Fibroblast of pulmonary artery (primary cell): ENCODE data around the gene OLFML2A.
A peak's percentile ranks its signal among the peaks of the same experiment; 100 is the strongest.

Experiments
- DNase-seq: peaks from one replicate; pipeline ENCODE4 v3.0.0-alpha.2; 2010; ENCODE audit warnings: low read depth
- H3K4me3 ChIP-seq: replicated peaks from 2 replicates; pipeline ENCODE4 v1.5.1; 2011; ENCODE audit warnings: low read depth, mild to moderate bottlenecking, control low read depth, low read length, moderate library complexity
- TF ChIP-seq, protein P1 (sequence below): IDR thresholded peaks from 2 replicates; pipeline ENCODE4 v1.5.1; 2011; ENCODE audit warnings: mild to moderate bottlenecking, control low read depth, low read length, inconsistent platforms; ENCODE audit errors: missing control alignments

Gene OLFML2A

DNA sequence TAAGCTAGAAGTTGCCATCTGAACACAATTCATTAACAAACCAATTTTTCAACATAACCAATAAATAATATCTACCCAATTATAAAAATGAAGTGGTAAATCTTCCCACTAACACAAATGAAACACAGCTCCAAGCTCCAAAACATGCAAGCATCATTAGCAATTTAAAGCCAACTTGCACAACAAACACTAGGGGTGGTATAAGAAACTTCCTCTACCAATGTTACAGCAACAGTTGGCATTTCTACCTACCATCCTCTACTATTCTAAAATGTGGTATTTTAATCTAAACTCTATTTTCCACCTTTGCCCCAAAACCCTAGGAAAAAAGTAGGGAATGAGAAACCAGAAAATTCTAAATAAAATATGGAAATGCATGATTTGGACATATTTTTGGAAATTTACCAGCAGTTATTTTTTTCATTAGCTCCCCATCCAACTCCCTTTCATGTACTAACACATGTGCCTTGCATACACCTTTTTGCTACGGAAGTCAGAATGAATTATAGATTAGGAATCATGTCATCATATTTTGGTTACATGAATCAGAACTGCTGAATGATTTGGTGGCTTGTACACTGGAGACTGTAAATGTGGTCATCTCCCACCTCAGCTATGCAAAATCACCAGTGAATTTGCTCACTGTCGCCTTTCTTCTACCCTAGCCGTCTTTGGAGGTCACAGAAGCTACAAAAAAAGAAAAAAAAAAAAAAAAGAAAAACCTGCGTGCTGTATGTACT lies 9.9 kb upstream of the OLFML2A start:
- DNase-seq, result no peak
- TF ChIP-seq, protein P1, sequence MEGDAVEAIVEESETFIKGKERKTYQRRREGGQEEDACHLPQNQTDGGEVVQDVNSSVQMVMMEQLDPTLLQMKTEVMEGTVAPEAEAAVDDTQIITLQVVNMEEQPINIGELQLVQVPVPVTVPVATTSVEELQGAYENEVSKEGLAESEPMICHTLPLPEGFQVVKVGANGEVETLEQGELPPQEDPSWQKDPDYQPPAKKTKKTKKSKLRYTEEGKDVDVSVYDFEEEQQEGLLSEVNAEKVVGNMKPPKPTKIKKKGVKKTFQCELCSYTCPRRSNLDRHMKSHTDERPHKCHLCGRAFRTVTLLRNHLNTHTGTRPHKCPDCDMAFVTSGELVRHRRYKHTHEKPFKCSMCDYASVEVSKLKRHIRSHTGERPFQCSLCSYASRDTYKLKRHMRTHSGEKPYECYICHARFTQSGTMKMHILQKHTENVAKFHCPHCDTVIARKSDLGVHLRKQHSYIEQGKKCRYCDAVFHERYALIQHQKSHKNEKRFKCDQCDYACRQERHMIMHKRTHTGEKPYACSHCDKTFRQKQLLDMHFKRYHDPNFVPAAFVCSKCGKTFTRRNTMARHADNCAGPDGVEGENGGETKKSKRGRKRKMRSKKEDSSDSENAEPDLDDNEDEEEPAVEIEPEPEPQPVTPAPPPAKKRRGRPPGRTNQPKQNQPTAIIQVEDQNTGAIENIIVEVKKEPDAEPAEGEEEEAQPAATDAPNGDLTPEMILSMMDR, result peak; percentile 30
- H3K4me3 ChIP-seq, result no peak overlapping the region

- DNase-seq, result no peak
- no peak overlapping the region for H3K4me3 ChIP-seq
- TF ChIP-seq, protein P1, result no peak
Observed at GRCh38 chr9:124767821-124768220, 9.1 kb upstream of the OLFML2A start.

DNA sequence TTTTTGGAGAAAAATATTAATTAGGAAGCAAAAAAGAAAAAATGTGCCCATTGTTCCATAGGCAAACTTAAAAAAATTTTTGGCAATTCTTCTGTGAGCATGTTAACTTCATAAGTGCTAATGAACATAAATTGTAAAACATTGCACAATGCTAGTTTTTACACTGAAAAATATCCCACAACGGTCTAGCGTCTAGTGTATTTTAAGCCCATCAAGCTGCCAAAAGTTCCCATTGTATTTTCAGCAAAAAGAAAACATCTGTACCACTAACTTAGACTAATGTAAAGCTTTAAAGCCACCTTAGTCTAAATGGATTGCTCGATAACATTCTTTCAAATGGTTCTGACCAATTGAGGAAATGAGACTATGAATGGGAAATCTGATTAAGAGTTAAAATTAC lies 8.6 kb upstream of the OLFML2A start:
- DNase-seq, result no peak
- no peak overlapping the region for H3K4me3 ChIP-seq
- TF ChIP-seq, protein P1, result no peak

DNA sequence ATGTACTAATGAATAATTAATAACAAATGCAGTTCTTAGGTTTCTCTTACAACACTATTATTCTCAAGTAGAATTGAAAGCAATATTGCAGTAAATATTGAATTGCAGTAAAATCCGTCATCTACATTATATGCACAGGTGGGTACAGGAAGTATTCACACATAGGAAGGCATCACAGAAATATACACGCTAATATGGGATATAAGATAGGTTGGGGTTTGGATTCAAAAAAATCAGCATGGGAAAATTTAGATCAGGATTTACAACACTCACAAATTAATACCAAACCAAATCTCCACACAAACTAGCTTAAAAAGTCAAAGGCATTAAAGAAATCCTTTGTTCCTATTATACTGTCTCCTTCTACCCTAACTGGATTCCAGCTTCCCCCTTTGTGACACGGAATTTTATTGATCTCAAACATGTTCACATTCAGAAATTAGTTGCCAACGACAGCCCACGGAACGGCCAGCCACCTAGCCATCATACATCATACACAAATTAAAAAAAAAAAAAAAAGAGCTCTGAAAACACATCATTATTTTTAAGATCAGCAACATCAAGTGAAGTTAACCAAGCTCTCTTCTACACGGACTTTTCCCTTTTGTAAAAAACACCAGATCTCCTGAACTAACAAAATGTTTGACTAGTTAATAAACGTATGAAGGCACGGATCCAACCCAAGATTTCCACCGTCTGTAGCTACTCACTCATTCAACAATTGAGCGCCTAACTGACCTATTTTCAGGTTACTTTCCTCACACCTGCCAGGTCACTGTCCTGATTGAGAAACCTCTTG lies 8.0 kb upstream of the OLFML2A start:
- H3K4me3 ChIP-seq, result no peak overlapping the region

GRCh38 chr9:124769549-124770358 lies 7.2 kb upstream of the OLFML2A start:
- TF ChIP-seq, protein P1, result no peak
- peak overlapping the region; percentile 63 for H3K4me3 ChIP-seq
- no peak for DNase-seq

More for the DNA sequence above, 8.0 kb upstream of the OLFML2A start:
- TF ChIP-seq, protein P1, result no peak
- DNase-seq, result no peak

DNA sequence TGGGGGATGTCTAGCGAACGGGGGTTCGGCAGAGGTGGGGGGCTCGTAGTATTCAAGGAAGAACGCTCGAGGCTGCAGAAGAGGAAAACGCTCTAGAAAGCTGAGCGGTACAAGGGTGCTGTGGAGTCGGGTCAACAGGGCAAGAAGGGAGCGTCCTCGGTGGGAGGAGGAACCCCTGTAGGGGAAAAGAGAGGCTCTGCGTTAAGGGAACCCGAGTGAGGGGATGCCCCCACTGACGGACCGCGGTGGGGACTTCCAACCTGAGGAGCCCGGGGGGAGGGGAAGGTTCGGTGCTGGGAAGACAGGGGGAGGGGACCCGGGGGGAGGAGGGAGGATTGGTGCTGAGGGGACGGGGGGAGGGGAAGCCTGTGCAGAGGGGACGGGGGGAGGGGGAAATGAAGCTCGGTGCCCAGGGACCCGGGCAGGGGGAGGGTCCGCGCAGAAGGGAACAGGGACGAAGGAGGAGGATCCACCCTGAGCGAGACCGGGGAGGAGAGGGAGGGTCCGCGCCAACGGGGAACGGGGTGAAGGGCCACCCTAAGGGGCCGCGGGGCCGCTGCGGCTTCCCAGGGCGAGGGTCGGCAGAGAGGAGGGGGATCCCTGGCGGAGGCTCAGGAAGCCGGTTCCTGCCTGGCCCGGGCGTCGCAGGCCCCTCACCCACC lies 6.4 kb upstream of the OLFML2A start:
- H3K4me3 ChIP-seq, result peak overlapping the region; percentile 63
- no peak for DNase-seq
- TF ChIP-seq, protein P1, result no peak
